ENCODE measurements around the gene NRCAM.

Gene NRCAM

GRCh38 chr7:108335269-108335918 lies 120.8 kb downstream of the NRCAM start:
- peak; percentile 75 for DNase-seq

DNA sequence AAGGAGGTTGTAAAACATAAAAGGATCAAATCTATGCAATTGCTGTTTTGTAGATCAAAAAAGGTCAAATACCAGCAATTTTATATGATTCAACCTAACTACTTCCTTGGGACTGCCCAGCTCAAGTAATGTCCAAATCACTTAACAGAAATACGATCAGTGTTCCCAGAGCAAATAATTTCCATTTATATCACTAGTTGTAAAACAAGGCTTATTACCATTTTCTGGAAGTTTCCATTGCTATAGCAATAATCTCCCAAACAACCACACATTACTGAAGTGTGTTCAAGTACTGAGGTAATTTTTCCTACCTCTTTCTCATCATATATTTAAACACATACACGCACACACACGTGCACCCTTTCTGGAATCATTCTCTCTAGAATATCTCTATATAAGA lies 123.3 kb downstream of the NRCAM start:
- no peak for DNase-seq

DNA sequence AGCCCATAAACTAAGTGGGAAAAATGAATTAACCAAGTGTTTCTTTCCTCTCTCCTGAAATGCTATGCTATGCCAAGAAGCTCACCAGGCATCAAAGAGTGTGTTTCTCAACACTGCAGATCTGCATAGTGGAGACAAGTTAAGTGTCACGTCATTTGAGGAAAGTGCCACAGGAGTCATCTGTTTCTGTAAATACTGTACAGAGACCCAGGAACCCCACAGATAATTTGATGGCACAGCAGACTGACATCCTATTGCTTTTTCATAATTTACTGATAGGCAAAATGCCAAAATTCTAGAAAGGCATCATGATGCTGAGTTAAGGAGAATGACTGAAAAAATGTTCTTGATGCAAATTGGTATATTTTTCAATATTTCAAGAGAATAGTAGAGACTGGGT lies 124.3 kb downstream of the NRCAM start:
- DNase-seq: no peak

DNA sequence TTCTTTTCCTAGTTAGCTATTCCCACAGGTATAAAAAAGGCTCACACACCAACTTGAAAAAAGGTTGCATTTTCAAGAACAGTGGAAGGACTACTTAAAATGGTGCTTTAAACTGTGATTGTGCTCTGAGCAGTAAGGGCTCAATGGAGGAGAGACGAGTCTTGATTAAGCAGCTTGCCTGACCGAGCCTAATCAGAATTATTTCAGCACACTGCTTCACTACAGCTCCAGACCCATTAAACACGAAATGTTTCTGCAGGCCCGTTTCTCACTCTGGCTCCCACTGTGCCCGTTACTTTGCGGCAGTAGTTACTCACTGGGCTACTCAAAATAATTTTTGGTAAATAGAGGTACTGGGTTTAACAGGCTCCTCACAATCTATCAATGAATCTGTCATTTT lies 126.0 kb downstream of the NRCAM start:
- DNase-seq: no peak

DNA sequence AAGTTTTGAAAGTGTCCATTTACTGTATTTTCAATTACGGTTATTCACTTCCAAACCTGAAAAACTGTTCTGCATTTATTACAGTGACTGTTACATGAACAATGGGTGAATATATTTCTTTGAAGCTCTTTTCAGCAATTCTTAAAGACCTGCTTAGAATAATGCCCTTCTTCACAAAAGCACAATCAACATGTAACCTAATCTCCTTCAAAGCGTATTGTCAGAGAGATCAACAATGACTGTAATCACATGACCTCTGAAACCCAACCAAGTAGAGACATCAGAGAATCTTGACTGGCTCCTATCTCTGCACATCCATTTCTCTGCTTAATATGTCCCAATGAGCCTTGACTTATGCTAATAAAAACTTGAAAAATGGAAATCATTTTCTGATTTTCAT lies 126.7 kb downstream of the NRCAM start:
- DNase-seq: peak; percentile 28

- no peak for DNase-seq
Measured at GRCh38 chr7:108328174-108328651, 128.0 kb downstream of the NRCAM start.

DNA sequence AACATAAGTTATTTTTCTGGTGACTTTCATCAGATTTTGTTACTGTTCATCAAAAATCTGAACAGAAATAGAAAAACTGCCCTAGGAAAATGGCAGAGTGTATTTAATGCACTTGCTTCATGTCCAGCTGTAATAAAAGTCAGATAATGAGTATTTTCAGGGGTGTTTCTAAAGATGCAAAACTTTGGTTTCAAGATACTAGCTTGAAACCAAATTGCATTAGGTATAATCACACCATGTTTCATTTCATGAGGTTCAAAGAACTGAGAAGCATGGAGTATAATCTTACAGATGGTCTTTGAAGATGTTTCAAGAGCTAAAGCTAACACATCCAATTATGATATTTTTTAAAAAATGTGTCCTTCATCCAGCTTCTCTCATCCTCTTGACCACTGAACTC lies 128.9 kb downstream of the NRCAM start:
- no peak for DNase-seq

GRCh38 chr7:108326938-108327337 lies 129.3 kb downstream of the NRCAM start:
- no peak for DNase-seq

DNA sequence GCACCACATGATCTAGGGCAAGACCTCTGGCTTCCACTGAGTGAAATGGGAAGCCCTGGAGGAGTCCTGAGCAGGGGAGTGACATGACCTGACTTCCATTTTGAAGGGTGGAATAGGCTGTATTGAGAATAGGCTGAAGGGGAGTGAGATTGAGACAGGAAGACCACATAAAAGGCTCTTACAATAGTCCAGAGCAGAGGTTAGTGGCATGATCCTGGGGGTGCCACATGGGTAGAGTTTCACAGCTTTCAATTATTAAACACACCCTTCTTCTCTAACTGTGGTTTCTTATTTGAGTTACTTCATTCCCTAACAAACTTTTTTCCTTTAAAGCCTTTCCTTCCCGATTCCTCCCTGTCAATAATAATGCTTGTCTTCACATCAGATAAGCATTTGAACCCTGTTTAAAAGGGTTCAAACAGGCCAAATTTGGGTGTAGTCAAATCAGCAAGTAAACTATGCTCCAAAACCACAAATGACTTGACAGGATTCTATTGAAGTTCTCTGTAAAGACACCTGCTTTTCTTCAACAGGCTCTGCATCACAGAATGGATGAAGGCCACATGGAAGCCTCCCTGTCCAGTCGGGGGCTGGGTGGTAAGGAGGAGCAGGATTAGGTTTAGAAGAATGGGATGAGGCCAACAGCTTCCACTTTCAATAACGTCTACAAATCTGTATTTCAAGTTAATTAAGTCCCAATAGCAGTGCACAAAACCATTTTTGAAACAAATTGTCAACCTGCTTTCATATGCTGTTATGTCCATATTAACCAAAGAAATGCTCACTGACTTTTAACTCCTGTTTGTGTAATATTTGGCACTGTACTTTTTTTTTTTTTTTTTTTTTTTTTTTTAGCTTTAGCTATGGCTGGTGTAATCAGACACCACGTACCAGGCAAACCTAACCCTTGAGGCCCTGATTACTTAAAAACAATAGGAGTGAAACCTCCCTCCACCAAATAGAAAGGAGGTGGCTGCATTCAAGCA lies 131.9 kb downstream of the NRCAM start:
- no peak for DNase-seq

DNA sequence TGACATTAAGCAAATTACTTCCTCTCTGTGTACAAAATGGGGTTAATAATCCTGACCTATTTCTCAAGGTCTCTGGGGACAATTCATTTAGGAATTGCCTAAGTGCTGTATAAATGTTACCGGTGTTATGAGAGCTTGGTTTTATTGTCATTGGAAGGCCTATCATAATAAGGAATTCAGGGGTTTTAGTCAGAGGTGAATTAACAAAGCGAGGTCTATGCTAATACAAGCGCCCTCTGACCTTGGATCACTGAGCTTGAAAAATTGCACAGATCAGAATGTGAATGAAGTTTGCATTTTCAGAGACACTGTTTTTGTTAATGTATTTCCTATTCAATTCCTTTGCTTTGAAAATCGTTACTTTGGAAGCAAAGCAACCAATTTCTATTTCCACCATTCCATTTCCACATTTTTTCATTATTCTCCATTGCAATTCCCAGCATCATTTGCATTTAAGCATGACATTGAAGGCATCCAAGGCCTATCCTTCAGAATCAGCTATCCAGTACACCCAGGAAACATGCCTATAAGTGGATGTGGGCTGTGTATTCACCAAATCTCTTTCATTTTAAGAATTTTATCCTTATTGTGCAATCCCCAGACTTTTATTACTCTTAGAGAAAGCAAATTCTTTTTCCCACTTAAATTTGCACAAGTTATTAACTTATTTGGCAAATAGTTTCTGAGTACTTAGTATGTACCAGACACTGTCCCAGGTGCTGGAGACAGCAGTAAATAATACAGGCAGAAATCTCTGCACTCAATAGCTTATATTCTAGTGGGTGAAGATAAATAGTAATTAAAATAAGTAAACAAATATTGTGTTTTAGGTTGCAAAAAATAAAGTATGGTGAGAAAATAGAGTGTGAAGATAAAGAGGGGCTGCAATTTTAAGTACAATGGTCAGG lies 133.1 kb downstream of the NRCAM start:
- no peak for DNase-seq

GRCh38 chr7:108322046-108322445 lies 134.2 kb downstream of the NRCAM start:
- DNase-seq: no peak

DNA sequence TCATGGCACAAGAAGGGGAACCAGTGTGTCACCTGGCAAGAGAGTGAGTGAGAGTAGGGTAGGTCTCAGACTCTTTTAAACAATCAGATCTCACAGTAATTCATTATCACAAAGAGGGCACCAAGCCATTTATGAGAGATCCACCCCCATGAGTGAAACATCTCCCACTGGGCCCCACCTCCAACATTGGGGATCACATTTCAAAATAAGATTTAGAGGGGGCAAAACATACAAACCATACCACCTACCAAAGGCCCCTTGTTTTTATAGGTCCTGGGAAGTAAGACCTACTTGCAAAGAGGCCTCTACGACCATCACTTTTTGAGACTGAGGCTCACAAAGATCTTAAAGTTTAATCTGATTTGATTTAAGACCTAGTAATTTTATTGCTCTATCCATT lies 134.9 kb downstream of the NRCAM start:
- no peak for DNase-seq

GRCh38 chr7:108316708-108317107 lies 139.5 kb downstream of the NRCAM start:
- DNase-seq: no peak

DNA sequence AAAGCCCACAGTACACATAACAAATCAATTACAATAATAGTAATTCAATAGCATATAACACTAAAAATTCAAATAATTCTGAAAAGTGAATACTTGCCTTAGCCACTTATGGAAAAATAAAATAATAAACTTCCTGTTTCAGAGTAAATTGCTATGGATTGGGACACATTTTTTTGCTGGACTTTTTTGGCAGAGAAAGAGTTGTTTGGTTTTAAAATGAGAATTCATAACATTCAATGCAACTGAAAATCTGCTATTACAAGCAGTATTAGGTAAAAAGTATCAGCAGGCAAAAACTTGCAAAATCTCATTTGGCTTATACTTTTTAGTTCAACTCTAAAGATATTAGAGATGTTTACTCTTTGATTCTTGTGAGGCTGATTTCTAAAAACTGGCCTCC lies 141.7 kb downstream of the NRCAM start:
- DNase-seq: no peak

GRCh38 chr7:108314049-108314448 lies 142.2 kb downstream of the NRCAM start:
- DNase-seq: no peak

DNA sequence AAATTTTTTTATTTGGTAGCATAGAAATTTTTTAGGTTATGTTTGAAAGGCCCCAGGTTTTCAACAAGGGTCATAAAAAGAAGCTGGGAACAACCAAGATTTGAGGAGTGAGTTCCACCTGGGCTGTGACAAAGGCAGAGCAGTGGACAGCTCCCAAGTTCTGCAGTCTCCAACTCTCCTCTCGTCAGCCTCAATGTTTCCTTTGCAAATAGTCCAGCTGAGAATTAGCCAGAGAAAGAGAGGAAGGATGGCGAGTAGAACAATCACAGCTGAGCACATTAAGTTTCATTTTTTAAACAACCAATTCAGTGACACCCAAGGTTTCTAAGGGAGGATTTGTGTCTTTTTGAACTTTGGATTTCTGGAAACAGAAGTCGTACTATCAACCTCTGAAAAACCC lies 143.2 kb downstream of the NRCAM start:
- DNase-seq: no peak

GRCh38 chr7:108311446-108312168 lies 144.6 kb downstream of the NRCAM start:
- no peak for DNase-seq

GRCh38 chr7:108310351-108310750 lies 145.9 kb downstream of the NRCAM start:
- no peak for DNase-seq

- DNase-seq: no peak
Measured at GRCh38 chr7:108308903-108309302, 147.3 kb downstream of the NRCAM start.

GRCh38 chr7:108308276-108308675 lies 148.0 kb downstream of the NRCAM start:
- no peak for DNase-seq

GRCh38 chr7:108307595-108307994 lies 148.6 kb downstream of the NRCAM start:
- DNase-seq: no peak

- DNase-seq: no peak
Measured at GRCh38 chr7:108307194-108307593, 149.0 kb downstream of the NRCAM start.

Measured in COR-L47 (cell line).